ENCODE results near the gene IQCE.

The IQCE gene

GRCh38 chr7:2537981-2538851 lies 20.6 kb upstream of the IQCE start:
- H3K4me3 ChIP-seq (ENCODE audit: low read depth, low read length), result no peak overlapping the region
- peak; percentile 22 for DNase-seq
- no peaks in the 10 kb centered on the region for H3K9me3 ChIP-seq (ENCODE audit: severe bottlenecking)
- H3K27ac ChIP-seq, result no peak overlapping the region
- no peak for TF ChIP-seq CTCF (IDR thresholded peaks at IDR 0.05; ENCODE audit: low read depth, low read length)
- H3K27me3 ChIP-seq (ENCODE audit: insufficient read depth, low read depth, severe bottlenecking), result no peaks in the 10 kb centered on the region
- H3K36me3 ChIP-seq, result peaks cover 53% of the 10 kb centered on the region

- Histone ChIP-seq H3K27ac (no peak overlapping the region), H3K27me3 (ENCODE audit: insufficient read depth, low read depth, severe bottlenecking) (no peaks in the 10 kb centered on the region), H3K9me3 (ENCODE audit: severe bottlenecking) (no peaks in the 10 kb centered on the region), H3K4me3 (ENCODE audit: low read depth, low read length) (no peak overlapping the region), H3K36me3 (peaks cover 62% of the 10 kb centered on the region)
- no peak for DNase-seq
- no peak for TF ChIP-seq CTCF (IDR thresholded peaks at IDR 0.05; ENCODE audit: low read depth, low read length)
Measured at GRCh38 chr7:2539031-2539911, 19.5 kb upstream of the IQCE start.

GRCh38 chr7:2540133-2540532 lies 18.6 kb upstream of the IQCE start:
- no peak for DNase-seq
- no peaks in the 10 kb centered on the region for H3K9me3 ChIP-seq (ENCODE audit: severe bottlenecking)
- peaks cover 70% of the 10 kb centered on the region for H3K36me3 ChIP-seq
- H3K4me3 ChIP-seq (ENCODE audit: low read depth, low read length), result no peak overlapping the region
- no peak overlapping the region for H3K27ac ChIP-seq
- H3K27me3 ChIP-seq (ENCODE audit: insufficient read depth, low read depth, severe bottlenecking), result no peaks in the 10 kb centered on the region
- TF ChIP-seq CTCF (IDR thresholded peaks at IDR 0.05; ENCODE audit: low read depth, low read length), result no peak

GRCh38 chr7:2540641-2541051 lies 18.1 kb upstream of the IQCE start:
- no peak for TF ChIP-seq CTCF (IDR thresholded peaks at IDR 0.05; ENCODE audit: low read depth, low read length)
- peaks cover 72% of the 10 kb centered on the region for H3K36me3 ChIP-seq

GRCh38 chr7:2541291-2542010 lies 17.3 kb upstream of the IQCE start:
- Histone ChIP-seq H3K27me3 (ENCODE audit: insufficient read depth, low read depth, severe bottlenecking) (no peaks in the 10 kb centered on the region), H3K27ac (no peak overlapping the region), H3K36me3 (peaks cover 80% of the 10 kb centered on the region), H3K4me3 (ENCODE audit: low read depth, low read length) (no peak overlapping the region), H3K9me3 (ENCODE audit: severe bottlenecking) (no peaks in the 10 kb centered on the region)
- no peak for DNase-seq
- TF ChIP-seq CTCF (IDR thresholded peaks at IDR 0.05; ENCODE audit: low read depth, low read length), result no peak

More at GRCh38 chr7:2540641-2541051, 18.1 kb upstream of the IQCE start:
- peak; percentile 11 for DNase-seq
- no peaks in the 10 kb centered on the region for H3K9me3 ChIP-seq (ENCODE audit: severe bottlenecking)
- no peak overlapping the region for H3K4me3 ChIP-seq (ENCODE audit: low read depth, low read length)
- no peaks in the 10 kb centered on the region for H3K27me3 ChIP-seq (ENCODE audit: insufficient read depth, low read depth, severe bottlenecking)
- no peak overlapping the region for H3K27ac ChIP-seq
